ENCODE measurements around the gene GSG1L2. TPM values are rescaled to one million over a fixed set of nuclear protein-coding genes. Genes with fewer than 3 reads are reported as not detected.
"Not testable (repeated sequence)": the region's sequence is repeated elsewhere in the genome, so short reads cannot be mapped to it uniquely, and the experiment has no call there.

GSG1L2 gene
- total RNA-seq, 1 donor from 2014 or later, result not detected

DNA sequence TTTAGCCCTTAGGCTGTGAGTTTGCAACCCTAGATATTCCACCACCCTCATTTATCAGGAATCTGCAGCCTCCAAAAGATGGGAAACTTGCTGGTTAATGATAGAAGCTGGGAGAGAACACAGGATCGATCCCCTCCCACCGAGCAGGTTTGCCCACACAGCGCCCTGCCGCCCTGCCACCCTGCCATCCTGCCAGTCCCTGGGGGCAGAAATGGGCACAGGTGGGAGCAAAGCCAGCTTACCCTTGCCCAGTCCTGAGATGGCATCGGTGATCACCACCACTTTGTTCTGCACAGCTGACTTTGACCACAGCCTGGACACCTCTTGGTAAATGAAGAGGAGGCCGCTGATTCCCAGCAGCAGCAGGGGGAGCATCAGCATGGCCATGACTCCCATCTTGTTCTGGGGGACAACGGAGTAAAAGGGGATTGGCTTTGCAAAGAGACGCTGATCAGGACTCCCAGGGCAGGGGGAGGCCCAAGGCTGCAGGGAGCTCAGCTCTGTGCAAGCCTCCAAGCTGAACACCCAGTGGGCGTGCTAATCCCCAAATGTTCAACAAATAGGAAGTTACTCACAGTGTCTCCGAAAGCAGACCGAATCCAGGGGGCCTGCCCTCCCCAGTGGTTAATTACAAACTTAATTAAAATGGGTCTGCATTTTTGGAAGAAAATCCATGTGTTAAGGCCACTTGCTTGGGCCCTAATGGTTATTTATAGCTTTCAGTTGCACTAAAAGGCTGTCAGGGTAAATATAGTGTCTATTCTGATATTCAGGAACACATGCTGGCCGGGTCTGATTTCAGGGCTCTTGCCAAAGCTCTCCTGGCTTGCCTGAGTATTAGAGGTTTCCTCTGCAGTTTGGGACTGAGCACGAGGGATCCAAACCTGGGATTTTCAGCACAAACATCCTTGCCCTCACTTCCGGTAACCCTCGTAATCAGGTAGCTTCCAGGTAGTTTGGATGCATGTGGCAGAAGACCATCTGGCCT lies 30.7 kb downstream of the GSG1L2 start, which contains the start of gene DHRS7C:
DHRS7C (minus strand) TSS at position 704 of the 988 bp plus-strand sequence; CDS start at position 396, 308 bp downstream.
- Mint-ChIP-seq H3K27me3 (no peaks in the 10 kb centered on the region), H3K36me3 (ENCODE audit: low read depth) (no peaks in the 10 kb centered on the region), H3K9me3 (no peaks in the 10 kb centered on the region), H3K4me1 (no peaks in the 10 kb centered on the region), H3K27ac (no peak within 1 kb of the TSS), H3K4me3 (no peak within 1 kb of the TSS)
- DNase-seq, result no peak
- intact Hi-C loops (cut with micrococcal nuclease), result no loop called here

DNA sequence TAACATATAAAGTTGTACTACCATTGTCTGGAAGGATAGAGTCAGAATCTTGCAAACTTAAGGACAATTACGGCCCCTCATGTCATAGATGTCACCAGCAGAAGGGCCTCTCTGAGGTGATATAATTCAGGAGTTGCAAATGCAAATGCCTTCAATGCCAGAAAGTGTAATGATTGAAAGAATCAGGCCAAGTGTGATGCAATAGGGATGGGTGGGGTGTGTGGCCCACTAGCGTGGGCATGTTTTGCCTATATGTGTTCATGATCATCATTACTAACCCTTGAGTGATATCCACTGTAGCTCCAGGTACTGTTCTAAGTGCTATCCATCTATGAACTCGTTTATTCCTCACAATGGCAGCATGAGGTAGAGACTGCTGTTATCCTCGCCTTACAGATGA lies 31.6 kb downstream of the GSG1L2 start:
- H3K36me3 Mint-ChIP-seq (ENCODE audit: low read depth), result no peaks in the 10 kb centered on the region
- DNase-seq, result no peak
- no peak overlapping the region for H3K27ac Mint-ChIP-seq
- no peaks in the 10 kb centered on the region for H3K4me1 Mint-ChIP-seq
- no peaks in the 10 kb centered on the region for H3K9me3 Mint-ChIP-seq
- no peaks in the 10 kb centered on the region for H3K27me3 Mint-ChIP-seq
- intact Hi-C loops (cut with micrococcal nuclease), result no loop called here
- H3K4me3 Mint-ChIP-seq, result no peak overlapping the region

DNA sequence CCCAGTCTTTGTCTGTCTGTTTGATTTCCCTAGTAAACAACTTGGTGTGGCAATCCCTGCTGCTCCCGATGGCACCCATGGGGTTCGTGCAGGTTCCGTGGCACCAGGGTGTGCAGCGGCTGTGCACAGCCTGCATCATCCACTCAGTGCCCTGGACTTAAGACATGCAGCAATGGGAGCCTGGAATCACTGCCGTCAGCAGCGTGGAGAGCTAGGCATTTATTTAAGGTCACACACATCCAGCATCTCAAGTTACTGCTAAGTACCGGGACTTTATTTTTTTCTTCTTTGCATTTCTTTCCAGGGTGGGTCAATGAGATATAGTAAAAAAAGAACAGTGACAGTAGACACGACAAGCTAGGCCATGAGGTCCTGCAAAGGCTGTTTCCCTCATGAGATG lies 33.3 kb downstream of the GSG1L2 start:
- intact Hi-C loops (cut with micrococcal nuclease), result no loop called here
- no peaks in the 10 kb centered on the region for H3K4me1 Mint-ChIP-seq
- H3K27me3 Mint-ChIP-seq, result no peaks in the 10 kb centered on the region
- H3K4me3 Mint-ChIP-seq, result no peak overlapping the region
- H3K36me3 Mint-ChIP-seq (ENCODE audit: low read depth), result no peaks in the 10 kb centered on the region
- no peak overlapping the region for H3K27ac Mint-ChIP-seq
- no peak for DNase-seq
- no peaks in the 10 kb centered on the region for H3K9me3 Mint-ChIP-seq

DNA sequence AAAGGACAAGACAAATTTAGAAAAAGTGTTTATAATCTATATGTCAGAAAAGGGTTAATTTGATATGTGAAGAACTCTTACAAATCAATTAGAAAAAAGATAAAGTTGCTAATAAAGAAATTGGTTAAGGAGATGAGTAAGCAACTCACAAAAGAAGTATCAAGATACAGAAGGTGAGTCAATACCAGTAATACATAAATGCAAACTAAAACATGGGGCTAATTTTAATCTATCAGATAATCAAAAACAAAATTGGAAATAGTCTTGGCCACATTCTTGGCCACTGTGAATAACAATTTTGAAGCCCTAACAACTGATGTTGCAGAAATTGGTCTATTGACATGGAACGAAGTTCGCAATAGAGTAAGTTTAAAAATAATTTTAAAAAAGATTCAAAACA lies 37.3 kb downstream of the GSG1L2 start:
- no peak overlapping the region for H3K4me3 Mint-ChIP-seq
- no peaks in the 10 kb centered on the region for H3K9me3 Mint-ChIP-seq
- intact Hi-C loops (cut with micrococcal nuclease), result no loop called here
- H3K36me3 Mint-ChIP-seq (ENCODE audit: low read depth), result no peaks in the 10 kb centered on the region
- H3K4me1 Mint-ChIP-seq, result no peaks in the 10 kb centered on the region
- H3K27ac Mint-ChIP-seq, result no peak overlapping the region
- DNase-seq, result no peak
- no peaks in the 10 kb centered on the region for H3K27me3 Mint-ChIP-seq

DNA sequence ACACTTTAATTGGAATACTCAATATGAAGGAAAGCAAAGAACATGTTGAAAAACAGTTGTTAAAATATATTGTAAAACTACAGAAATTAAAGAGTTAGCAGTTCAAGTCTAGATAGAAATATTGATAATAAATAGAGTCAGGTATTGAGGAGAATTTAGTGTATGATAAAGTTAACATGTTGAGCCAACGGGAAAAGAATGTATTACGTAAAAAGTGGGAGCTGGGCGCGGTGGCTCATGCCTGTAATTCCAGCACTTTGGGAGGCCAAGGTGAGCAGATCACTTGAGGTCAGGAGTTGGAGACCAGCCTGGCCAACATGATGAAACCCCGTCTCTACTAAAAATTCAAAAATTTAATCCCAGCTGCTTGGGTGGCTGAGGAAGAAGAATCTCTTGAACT lies 38.4 kb downstream of the GSG1L2 start:
- H3K27ac Mint-ChIP-seq; H3K36me3 Mint-ChIP-seq (ENCODE audit: low read depth); H3K9me3 Mint-ChIP-seq; H3K4me3 Mint-ChIP-seq; H3K4me1 Mint-ChIP-seq; DNase-seq; H3K27me3 Mint-ChIP-seq; intact Hi-C loops (cut with micrococcal nuclease): not testable (repeated sequence)

- Mint-ChIP-seq H3K4me1 (no peaks in the 10 kb centered on the region), H3K27me3 (no peaks in the 10 kb centered on the region), H3K36me3 (ENCODE audit: low read depth) (no peaks in the 10 kb centered on the region), H3K27ac (no peak overlapping the region), H3K4me3 (no peak overlapping the region), H3K9me3 (no peaks in the 10 kb centered on the region)
- DNase-seq, result no peak
- intact Hi-C loops (cut with micrococcal nuclease), result no loop called here
Observed at GRCh38 chr17:9783050-9783449, 38.8 kb downstream of the GSG1L2 start.

- Mint-ChIP-seq H3K9me3 (no peaks in the 10 kb centered on the region), H3K4me3 (no peak overlapping the region), H3K27ac (no peak overlapping the region), H3K27me3 (no peaks in the 10 kb centered on the region), H3K4me1 (no peaks in the 10 kb centered on the region), H3K36me3 (ENCODE audit: low read depth) (no peaks in the 10 kb centered on the region)
- intact Hi-C loops (cut with micrococcal nuclease), result no loop called here
- no peak for DNase-seq
Observed at GRCh38 chr17:9780552-9780951, 41.3 kb downstream of the GSG1L2 start.

DNA sequence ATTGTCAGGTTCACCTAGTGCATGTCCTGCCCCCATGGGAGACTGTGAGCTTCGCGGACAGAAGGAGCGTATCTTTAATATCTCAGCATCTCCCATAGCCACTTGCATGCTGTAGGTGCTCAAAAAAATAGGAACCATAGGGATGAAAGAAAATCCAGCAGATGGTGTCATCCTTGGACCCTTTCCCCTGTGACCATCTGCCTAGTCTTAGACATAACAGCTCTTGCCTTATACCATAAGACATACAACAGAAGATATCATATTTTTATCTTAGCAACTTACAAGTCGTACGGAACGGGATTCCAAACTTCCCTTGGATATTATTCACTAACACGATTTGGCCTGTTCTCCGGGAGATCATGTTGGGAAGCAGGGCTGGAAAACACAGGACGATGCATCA lies 45.0 kb downstream of the GSG1L2 start:
- H3K36me3 Mint-ChIP-seq (ENCODE audit: low read depth), result no peaks in the 10 kb centered on the region
- no peaks in the 10 kb centered on the region for H3K9me3 Mint-ChIP-seq
- no peak overlapping the region for H3K4me3 Mint-ChIP-seq
- no peak overlapping the region for H3K27ac Mint-ChIP-seq
- no peak for DNase-seq
- intact Hi-C loops (cut with micrococcal nuclease), result no loop called here
- H3K4me1 Mint-ChIP-seq, result no peaks in the 10 kb centered on the region
- H3K27me3 Mint-ChIP-seq, result no peaks in the 10 kb centered on the region

DNA sequence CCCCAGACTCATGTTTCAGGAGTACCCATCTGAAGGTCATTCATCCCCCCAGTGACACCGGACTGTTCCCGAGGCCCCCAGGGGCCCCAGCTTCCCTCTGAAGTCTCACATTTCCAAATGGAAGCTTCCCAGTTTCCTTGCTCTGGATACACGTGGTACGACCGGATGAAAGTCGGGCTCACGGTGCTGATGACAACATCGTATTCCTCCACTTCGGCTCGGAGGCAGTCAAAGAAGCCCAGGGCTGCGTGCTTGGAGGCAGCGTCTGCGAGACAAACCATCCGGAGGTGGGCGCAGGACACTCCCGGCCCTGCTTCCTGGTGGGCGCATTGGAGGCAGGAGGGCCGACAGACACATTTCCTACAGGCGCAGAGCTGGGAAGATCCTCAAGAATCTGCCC lies 49.2 kb downstream of the GSG1L2 start:
- intact Hi-C loops (cut with micrococcal nuclease), result no loop called here
- H3K27me3 Mint-ChIP-seq, result no peaks in the 10 kb centered on the region
- no peaks in the 10 kb centered on the region for H3K9me3 Mint-ChIP-seq
- H3K4me1 Mint-ChIP-seq, result no peaks in the 10 kb centered on the region
- no peak overlapping the region for H3K27ac Mint-ChIP-seq
- no peak overlapping the region for H3K4me3 Mint-ChIP-seq
- no peaks in the 10 kb centered on the region for H3K36me3 Mint-ChIP-seq (ENCODE audit: low read depth)
- DNase-seq, result no peak

DNA sequence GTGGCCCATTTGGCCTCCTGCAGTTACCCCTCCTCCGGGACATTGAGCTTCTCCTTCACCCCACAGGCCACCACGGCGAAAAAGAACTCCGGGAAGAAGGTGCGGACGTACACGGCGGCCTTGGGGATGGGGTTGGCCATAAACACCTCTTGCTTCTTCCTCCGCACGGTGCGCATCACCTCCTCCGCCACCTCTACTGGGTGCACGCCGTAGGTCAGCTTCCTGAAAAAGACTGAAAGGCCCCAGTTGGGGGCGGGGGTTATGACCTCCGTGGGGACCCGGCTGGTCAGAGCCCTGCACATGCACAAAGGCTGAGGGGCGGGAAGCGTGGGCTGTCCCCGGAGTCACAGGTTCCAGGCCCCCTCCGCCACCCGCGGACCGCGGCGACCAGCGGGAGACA lies 50.4 kb downstream of the GSG1L2 start:
- Mint-ChIP-seq H3K9me3 (no peaks in the 10 kb centered on the region), H3K4me1 (no peaks in the 10 kb centered on the region), H3K27ac (no peak overlapping the region), H3K4me3 (no peak overlapping the region), H3K27me3 (no peaks in the 10 kb centered on the region), H3K36me3 (ENCODE audit: low read depth) (no peaks in the 10 kb centered on the region)
- DNase-seq, result no peak
- intact Hi-C loops (cut with micrococcal nuclease), result no loop called here

- H3K4me3 Mint-ChIP-seq, result no peak overlapping the region
- H3K27me3 Mint-ChIP-seq, result no peaks in the 10 kb centered on the region
- no peaks in the 10 kb centered on the region for H3K36me3 Mint-ChIP-seq (ENCODE audit: low read depth)
- no peak overlapping the region for H3K27ac Mint-ChIP-seq
- no peak for DNase-seq
- H3K9me3 Mint-ChIP-seq, result no peaks in the 10 kb centered on the region
- H3K4me1 Mint-ChIP-seq, result no peaks in the 10 kb centered on the region
- intact Hi-C loops (cut with micrococcal nuclease), result no loop called here
Observed at GRCh38 chr17:9769036-9769695, 52.7 kb downstream of the GSG1L2 start.

DNA sequence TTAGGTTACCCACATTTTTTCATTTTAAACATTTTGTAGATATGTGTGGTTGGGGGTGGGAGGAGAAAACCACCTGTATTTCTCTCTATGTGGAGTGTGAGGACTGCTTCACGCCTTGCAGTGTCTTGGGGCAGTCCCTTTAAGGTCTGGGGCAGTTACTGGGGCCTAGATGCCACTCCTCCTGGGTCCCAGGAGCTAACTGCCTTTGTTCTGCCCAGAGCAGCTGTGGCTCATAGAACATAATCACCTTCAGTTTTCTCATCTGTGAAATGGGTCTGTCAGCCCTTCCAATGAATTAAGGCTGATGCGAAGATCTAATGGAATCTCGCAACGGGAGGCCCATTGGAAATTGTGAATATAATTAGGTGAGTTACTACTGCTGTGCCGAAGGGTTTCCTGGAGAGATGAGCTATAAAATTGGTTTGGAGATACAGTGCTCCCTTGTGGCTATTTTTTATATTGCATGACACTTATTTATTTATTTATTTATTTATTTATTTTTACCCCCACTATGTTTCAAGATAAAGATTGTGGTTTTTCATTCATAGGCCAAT lies 53.4 kb downstream of the GSG1L2 start:
- no peaks in the 10 kb centered on the region for H3K27me3 Mint-ChIP-seq
- H3K27ac Mint-ChIP-seq, result no peak overlapping the region
- no peak overlapping the region for H3K4me3 Mint-ChIP-seq
- H3K4me1 Mint-ChIP-seq, result no peaks in the 10 kb centered on the region
- no peak for DNase-seq
- no peaks in the 10 kb centered on the region for H3K36me3 Mint-ChIP-seq (ENCODE audit: low read depth)
- no peaks in the 10 kb centered on the region for H3K9me3 Mint-ChIP-seq
- intact Hi-C loops (cut with micrococcal nuclease), result loop anchor here (1.0 kb wide), 1 partner anchor 39 kb away; no protein-coding TSS in a partner anchor

DNA sequence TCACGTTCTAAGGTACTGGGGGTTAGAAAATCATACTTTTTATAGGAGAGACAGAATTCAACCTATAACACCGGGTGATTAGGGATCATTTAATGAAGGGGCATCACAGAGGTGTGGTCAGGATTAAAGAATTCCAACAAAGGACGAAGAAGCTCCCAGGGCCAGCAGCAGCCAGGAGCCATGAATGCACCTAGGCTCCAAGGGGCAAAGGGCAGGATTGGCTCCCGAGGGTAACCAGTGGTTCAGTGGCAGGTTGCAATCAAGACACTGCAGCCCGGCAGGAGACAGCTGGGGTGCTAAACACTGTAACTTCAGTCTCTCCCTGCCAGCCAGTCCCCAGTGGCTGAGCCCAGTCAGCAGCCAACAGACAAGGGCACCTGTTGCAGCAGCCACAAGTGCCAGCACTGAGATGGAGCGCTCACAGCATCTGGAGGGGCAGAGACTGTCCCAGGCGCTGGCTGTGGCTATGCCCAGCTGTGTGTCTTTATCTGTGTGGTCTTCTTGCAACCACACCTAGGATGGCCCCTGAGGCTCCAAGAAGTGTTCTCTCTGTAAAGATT lies 54.4 kb downstream of the GSG1L2 start:
- intact Hi-C loops (cut with micrococcal nuclease), result no loop called here
- Mint-ChIP-seq H3K27ac (no peak overlapping the region), H3K36me3 (ENCODE audit: low read depth) (no peaks in the 10 kb centered on the region), H3K4me1 (no peaks in the 10 kb centered on the region), H3K27me3 (no peaks in the 10 kb centered on the region), H3K4me3 (no peak overlapping the region), H3K9me3 (no peaks in the 10 kb centered on the region)
- DNase-seq, result no peak

DNA sequence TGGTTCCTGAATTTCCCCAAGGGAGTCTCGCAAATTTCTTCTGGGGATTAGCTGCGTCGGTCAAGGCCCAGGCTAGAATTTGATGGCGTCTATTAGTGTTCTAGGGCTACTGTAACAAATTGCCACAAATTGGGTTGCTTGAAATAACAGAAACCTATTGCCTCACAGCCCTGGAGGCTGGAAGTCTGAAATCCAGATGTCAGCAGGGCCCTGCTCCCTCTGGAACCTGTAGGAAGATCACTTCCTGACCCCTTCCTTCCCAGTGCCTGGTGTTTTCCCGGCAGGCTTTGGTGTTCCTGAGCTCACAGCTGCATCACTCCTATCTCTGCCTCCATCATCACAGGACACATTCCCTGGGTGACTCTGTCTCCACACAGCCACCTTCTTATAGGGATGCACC lies 54.9 kb downstream of the GSG1L2 start:
- Mint-ChIP-seq H3K9me3 (no peaks in the 10 kb centered on the region), H3K36me3 (ENCODE audit: low read depth) (no peaks in the 10 kb centered on the region), H3K4me3 (no peak overlapping the region), H3K4me1 (no peaks in the 10 kb centered on the region), H3K27me3 (no peaks in the 10 kb centered on the region), H3K27ac (no peak overlapping the region)
- intact Hi-C loops (cut with micrococcal nuclease), result no loop called here
- DNase-seq, result no peak

Measured in activated CD4-positive, alpha-beta T cell treated with anti-CD3 and anti-CD28 coated beads, Interleukin-2, amount 10 ng/mL, durations not matched to agents 24 days and 14 days (primary cell).